Dermis microvascular lymphatic vessel endothelial cell (primary cell): ENCODE results near the gene FOXS1. TPM values are rescaled to one million over a fixed set of nuclear protein-coding genes. Genes with fewer than 3 reads are reported as not detected.

Source experiments
- DNase-seq, 2 donors: peaks; one replicate each; pipeline versions ENCODE4 v3.0.0 to v3.0.0-alpha.2; 2010; ENCODE audit warnings: low read depth in 2 of 2
- total RNA-seq: library from RNA; depleted of rRNA; stranded (reverse); fragments of >200 nt; gene quantifications from 2 replicates; pipeline ENCODE4 v1.2.1, GENCODE V29; 2014

The FOXS1 gene
- 0.39 and 0.76 TPM in 2 replicates for total RNA-seq

- DNase-seq = peak in 1 of 2 donors; percentile 53
These were observed at the start of gene FOXS1 for GRCh38 chr20:31845300-31845863. FOXS1 (minus strand) TSS chr20:31845604; CDS start chr20:31845542, 62 bp downstream.

- no peak for DNase-seq
These were observed 45.2 kb upstream of the FOXS1 start for GRCh38 chr20:31890646-31891045.

GRCh38 chr20:31883829-31884228 is 38.4 kb upstream of the FOXS1 start:
- DNase-seq = no peak

- DNase-seq = no peak
These were observed 36.5 kb upstream of the FOXS1 start for GRCh38 chr20:31881945-31882344.

GRCh38 chr20:31879143-31879987 is 34.0 kb upstream of the FOXS1 start:
- DNase-seq = peak; percentile 91 to 97

- DNase-seq = no peak
These were observed 32.3 kb upstream of the FOXS1 start for GRCh38 chr20:31877684-31878083.

- no peak for DNase-seq
These were observed 30.3 kb upstream of the FOXS1 start for GRCh38 chr20:31875671-31876070.

GRCh38 chr20:31872406-31872805 is 27.0 kb upstream of the FOXS1 start:
- DNase-seq = no peak

GRCh38 chr20:31871618-31871954 is 26.2 kb upstream of the FOXS1 start:
- DNase-seq = no peak

GRCh38 chr20:31870726-31871617 is 25.6 kb upstream of the FOXS1 start:
- DNase-seq = no peak

GRCh38 chr20:31869942-31870725 is 24.7 kb upstream of the FOXS1 start, which contains the start of the genes DUSP15 and TTLL9:
DUSP15 (minus strand) TSS chr20:31870527; CDS start chr20:31870337, 190 bp downstream.
TTLL9 (plus strand) TSS chr20:31870634; CDS start chr20:31871127, 493 bp downstream.
- no peak for DNase-seq

GRCh38 chr20:31869673-31869941 is 24.2 kb upstream of the FOXS1 start:
- DNase-seq = no peak

- DNase-seq = no peak
These were observed 23.7 kb upstream of the FOXS1 start for GRCh38 chr20:31868853-31869672.

- no peak for DNase-seq
These were observed 20.8 kb upstream of the FOXS1 start for GRCh38 chr20:31866221-31866620.

GRCh38 chr20:31864521-31865400 is 19.4 kb upstream of the FOXS1 start:
- DNase-seq = no peak

GRCh38 chr20:31863296-31864085 is 18.1 kb upstream of the FOXS1 start:
- no peak for DNase-seq

GRCh38 chr20:31862506-31862905 is 17.1 kb upstream of the FOXS1 start:
- DNase-seq = no peak

- no peak for DNase-seq
These were observed 16.7 kb upstream of the FOXS1 start for GRCh38 chr20:31862157-31862470.
